ENCODE data around the gene OLFML2A. TPM values are rescaled to one million over a fixed set of nuclear protein-coding genes. Genes with fewer than 3 reads are reported as not detected.
A peak's percentile ranks its signal among the peaks of the same experiment; 100 is the strongest.

The OLFML2A gene
- total RNA-seq, 1 experiment from 2014 or later: 5.8 TPM

GRCh38 chr9:124809211-124809610 is 32.3 kb downstream of the OLFML2A start:
- no peaks in the 10 kb centered on the region for H3K79me1 ChIP-seq (ENCODE audit: insufficient read depth, low read depth, low read length, poor library complexity, severe bottlenecking)
- DNase-seq: no peak
- H2BK5ac ChIP-seq (ENCODE audit: insufficient read length, low read length): no peak overlapping the region
- H4K8ac ChIP-seq (replicated peaks; ENCODE audit: insufficient read length, low read depth, low read length): no peak overlapping the region
- no peaks in the 10 kb centered on the region for H3K9me3 ChIP-seq (ENCODE audit: control insufficient read depth, low read depth, low read length)
- no peak overlapping the region for H2BK20ac ChIP-seq (ENCODE audit: low read depth, low read length, poor library complexity, severe bottlenecking)
- Mint-ChIP-seq H3K4me1 (peaks cover 37 to 46% of the 10 kb centered on the region in 2 experiments), H3K36me3 (ENCODE audit: insufficient read depth in 1 of 3, low read depth in 3 of 3) (no peaks in the 10 kb centered on the region; a peak in 1 of 7 replicates), H3K4me3 (no peak overlapping the region), H3K27ac (peak overlapping the region; percentile 73 to 77 (median 77); a peak in 5 of 7 replicates), H3K9me3 (no peaks in the 10 kb centered on the region), H3K27me3 (ENCODE audit: low read depth) (no peaks in the 10 kb centered on the region)
- no peak overlapping the region for H3K18ac ChIP-seq (ENCODE audit: insufficient read length, low read depth, low read length)
- no peak overlapping the region for H3T11ph ChIP-seq (ENCODE audit: low read length)
- H3K23me2 ChIP-seq (ENCODE audit: insufficient read length, low read depth, low read length, poor library complexity, severe bottlenecking): no peaks in the 10 kb centered on the region
- H2BK12ac ChIP-seq (ENCODE audit: insufficient read length, low read depth, low read length): no peak overlapping the region
- no peak overlapping the region for H3K56ac ChIP-seq (ENCODE audit: insufficient read length, low read depth, low read length)
- no peak overlapping the region for H2AFZ ChIP-seq (ENCODE audit: low read length)
- no peak overlapping the region for H4K5ac ChIP-seq (ENCODE audit: insufficient read length, low read depth, low read length)
- H3K23ac ChIP-seq (ENCODE audit: insufficient read length, low read depth, low read length): no peak overlapping the region
- no peaks in the 10 kb centered on the region for H3K27me3 ChIP-seq (ENCODE audit: insufficient read depth, low read length)
- H3K4me1 ChIP-seq (ENCODE audit: insufficient read depth, low read length): peaks cover 3% of the 10 kb centered on the region; the same call in 1 of the 2 replicates
- H3K27ac ChIP-seq (ENCODE audit: insufficient read length, low read depth, low read length): no peak overlapping the region
- no peak overlapping the region for H3K4ac ChIP-seq (ENCODE audit: low read depth, low read length)
- H3K14ac ChIP-seq (ENCODE audit: insufficient read depth, low read length): no peak overlapping the region
- TF ChIP-seq CTCF (conservative IDR thresholded peaks at IDR 0.05): no peak
- no peak overlapping the region for H2BK120ac ChIP-seq (ENCODE audit: low read depth, low read length, poor library complexity, severe bottlenecking)
- H2AK5ac ChIP-seq (ENCODE audit: insufficient read length, low read length): no peak overlapping the region
- no peak overlapping the region for H2BK15ac ChIP-seq (ENCODE audit: low read depth, low read length)
- H4K20me1 ChIP-seq (ENCODE audit: control insufficient read depth, insufficient read depth, insufficient read length): no peaks in the 10 kb centered on the region
- H3K4me2 ChIP-seq (ENCODE audit: insufficient read depth, insufficient read length, low read length): no peak overlapping the region
- H3K9ac ChIP-seq (ENCODE audit: extremely low read depth, insufficient read length, low read length): no peak overlapping the region
- H4K91ac ChIP-seq (ENCODE audit: insufficient read length, low read depth, low read length): no peak overlapping the region
- no CpG with 5 or more reads among the region's 6 CpGs for WGBS (ENCODE audit: extremely low coverage, insufficient read length, low lambda C conversion rate)
- H3K79me2 ChIP-seq (ENCODE audit: insufficient read depth, low read length): no peaks in the 10 kb centered on the region
